Measurements from ENCODE around the gene ZFR.

DNA sequence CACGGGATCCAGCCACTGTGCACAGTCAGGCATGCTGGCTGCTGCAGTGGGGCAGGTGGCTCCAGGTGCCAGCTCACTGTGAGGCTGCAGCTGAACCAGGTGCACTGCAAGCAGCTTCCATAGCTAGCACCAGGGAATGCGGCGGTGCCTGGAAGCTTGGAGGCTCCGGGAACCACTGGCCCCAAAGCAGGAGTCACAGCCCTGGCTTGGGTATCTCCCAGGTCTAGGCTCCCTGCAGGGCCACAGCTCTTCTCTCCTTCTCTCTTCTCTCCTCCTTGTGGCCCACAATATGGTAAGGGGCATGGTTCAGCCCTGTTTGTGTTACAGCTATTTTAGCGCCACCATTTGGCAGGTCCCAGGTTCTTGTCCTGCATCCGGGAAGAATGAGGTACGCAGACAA, 125.1 kb downstream of the ZFR start:
- TF ChIP-seq, protein P1, sequence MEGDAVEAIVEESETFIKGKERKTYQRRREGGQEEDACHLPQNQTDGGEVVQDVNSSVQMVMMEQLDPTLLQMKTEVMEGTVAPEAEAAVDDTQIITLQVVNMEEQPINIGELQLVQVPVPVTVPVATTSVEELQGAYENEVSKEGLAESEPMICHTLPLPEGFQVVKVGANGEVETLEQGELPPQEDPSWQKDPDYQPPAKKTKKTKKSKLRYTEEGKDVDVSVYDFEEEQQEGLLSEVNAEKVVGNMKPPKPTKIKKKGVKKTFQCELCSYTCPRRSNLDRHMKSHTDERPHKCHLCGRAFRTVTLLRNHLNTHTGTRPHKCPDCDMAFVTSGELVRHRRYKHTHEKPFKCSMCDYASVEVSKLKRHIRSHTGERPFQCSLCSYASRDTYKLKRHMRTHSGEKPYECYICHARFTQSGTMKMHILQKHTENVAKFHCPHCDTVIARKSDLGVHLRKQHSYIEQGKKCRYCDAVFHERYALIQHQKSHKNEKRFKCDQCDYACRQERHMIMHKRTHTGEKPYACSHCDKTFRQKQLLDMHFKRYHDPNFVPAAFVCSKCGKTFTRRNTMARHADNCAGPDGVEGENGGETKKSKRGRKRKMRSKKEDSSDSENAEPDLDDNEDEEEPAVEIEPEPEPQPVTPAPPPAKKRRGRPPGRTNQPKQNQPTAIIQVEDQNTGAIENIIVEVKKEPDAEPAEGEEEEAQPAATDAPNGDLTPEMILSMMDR (IDR thresholded peaks at IDR 0.05): no peak
- no peak for TF ChIP-seq POLR2A (IDR thresholded peaks at IDR 0.05)
